Panc1 (cell line): ENCODE results near the gene PUS1. TPM values are rescaled to one million over a fixed set of nuclear protein-coding genes. Genes with fewer than 3 reads are reported as not detected.

Source experiments
- ATAC-seq: fragments of 200-7000 bp; cut with Tn5 transposase; 2 replicates; pipeline ENCODE4 v1.9.1; 2020; ENCODE audit warnings: mild to moderate bottlenecking, moderate library complexity
- BruUV-seq: library from RNA; stranded (reverse); fragments of 400-500 nt; replicated peaks from 2 replicates; lab custom pipeline; 2021; lab: Mats Ljungman, UMichigan
- CTCF ChIA-PET: fragments of 300-600 bp; sonication (Branson Sonifier 250); formaldehyde crosslinking; loops from one replicate; lab custom pipeline; 2022; ENCODE audit warnings: antibody characterized with exemption; lab: Charles Lee
- POLR2A ChIA-PET: fragments of 300-600 bp; sonication (Branson Sonifier 250); formaldehyde crosslinking; loops from one replicate; lab custom pipeline; 2022; ENCODE audit warnings: antibody characterized with exemption; lab: Charles Lee
- DNase-seq: peaks from one replicate; pipeline ENCODE4 v3.0.0-alpha.2; 2010; ENCODE audit warnings: low read depth, low spot score
- H3K27ac ChIP-seq: 2 replicates; pipeline ENCODE4 v1.5.1; 2011; ENCODE audit warnings: mild to moderate bottlenecking, low read length, inconsistent platforms
- H3K27me3 ChIP-seq: fragments of 200-500 bp; sonication (Bioruptor generic); 2 replicates; pipeline ENCODE4 v1.6.0; 2014; ENCODE audit warnings: low read length, inconsistent platforms; ENCODE audit not compliant: control insufficient read depth, insufficient read depth
- H3K36me3 ChIP-seq: fragments of 200-500 bp; sonication (Bioruptor generic); 2 replicates; pipeline ENCODE4 v1.5.1; 2014; ENCODE audit warnings: inconsistent platforms, mild to moderate bottlenecking, low read length, moderate library complexity; ENCODE audit not compliant: control insufficient read depth, insufficient read depth
- H3K4me1 ChIP-seq: 2 replicates; pipeline ENCODE4 v1.5.1; 2011; ENCODE audit warnings: inconsistent platforms, mild to moderate bottlenecking, low read length, moderate library complexity; ENCODE audit not compliant: control insufficient read depth, insufficient read depth
- H3K4me3 ChIP-seq, 2 experiments: 2 replicates each; pipeline ENCODE4 v1.5.1; 2011 to 2012; ENCODE audit warnings: low read depth in 2 of 2, low read length in 2 of 2, mild to moderate bottlenecking in 2 of 2, inconsistent platforms in 1 of 2, moderate library complexity in 1 of 2
- H3K9me3 ChIP-seq: fragments of 200-500 bp; sonication (Bioruptor generic); 2 replicates; pipeline ENCODE4 v1.5.1; 2014; ENCODE audit warnings: low read depth, mild to moderate bottlenecking, inconsistent platforms, low read length, moderate library complexity; ENCODE audit not compliant: control insufficient read depth, insufficient read depth
- POLR2AphosphoS5 ChIP-seq: IDR thresholded peaks from 2 replicates; pipeline ENCODE4 v1.6.1; 2012; ENCODE audit warnings: mild to moderate bottlenecking, low read depth, low read length, moderate library complexity
- REST ChIP-seq, 2 experiments: IDR thresholded peaks; 2 replicates each; pipeline ENCODE4 v1.6.1; 2011 to 2012; ENCODE audit warnings: low read depth in 2 of 2, control low read depth in 1 of 2, low read length in 1 of 2, mild to moderate bottlenecking in 1 of 2, moderate library complexity in 1 of 2; ENCODE audit not compliant: insufficient read depth in 1 of 2
- SIN3A ChIP-seq: IDR thresholded peaks from 2 replicates; pipeline ENCODE4 v1.6.1; 2012; ENCODE audit warnings: low read depth, mild to moderate bottlenecking, low read length, moderate library complexity, borderline replicate concordance; ENCODE audit not compliant: insufficient read depth
- TCF7L2 ChIP-seq: IDR thresholded peaks from 2 replicates; pipeline ENCODE4 v1.6.1; 2011; ENCODE audit warnings: mild to moderate bottlenecking, low read depth, low read length, inconsistent platforms
- in situ Hi-C: cut with HindIII; loops from 2 replicates; pipeline ENCODE4 v1.10.0; 2016; ENCODE audit warnings: low sequenced_read_pairs, low pct_unique_long_range_greater_than_20kb
- intact Hi-C: fragments of 100-400 bp; cut with micrococcal nuclease; formaldehyde crosslinking; loops from one replicate; pipeline ENCODE4 v1.10.0; 2022; ENCODE audit not compliant: unreplicated experiment
- total RNA-seq: library from RNA; stranded (reverse); gene quantifications from one replicate; pipeline ENCODE4 v1.2.1, GENCODE V29; 2021; ENCODE audit not compliant: unreplicated experiment
- TF ChIP-seq, protein P1 (sequence below): fragments of 450-650 bp; IDR thresholded peaks from 2 replicates; pipeline ENCODE4 v1.5.1; 2017; ENCODE audit warnings: mild to moderate bottlenecking

PUS1 gene
- total RNA-seq, 1 experiment from 2014 or later: 108 TPM

DNA sequence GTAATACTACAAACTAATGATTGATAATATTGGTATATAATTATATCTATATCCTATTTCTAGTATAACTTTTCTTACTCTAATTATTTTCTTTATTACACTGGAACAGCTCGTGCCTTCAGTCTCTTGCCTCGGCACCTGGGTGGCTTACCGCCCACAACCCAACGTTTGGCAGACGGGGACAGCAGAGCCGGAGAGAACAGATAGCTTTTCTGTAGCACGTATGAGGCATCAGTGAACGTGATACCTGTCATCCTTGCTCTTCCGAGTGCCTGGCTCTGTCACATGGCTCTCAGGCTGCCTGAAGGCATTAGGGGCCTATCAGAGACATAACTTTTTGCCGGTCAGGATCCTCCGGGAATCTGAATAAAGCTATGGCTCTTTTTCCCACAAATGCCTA, 5.5 kb downstream of the PUS1 start:
- in situ Hi-C loops (no loop called here), intact Hi-C loops (no loop called here)
- Histone ChIP-seq H3K9me3 (no peaks in the 10 kb centered on the region), H3K27ac (no peak overlapping the region), H3K4me3 (no peak overlapping the region), H3K36me3 (peaks cover 19% of the 10 kb centered on the region), H3K4me1 (no peaks in the 10 kb centered on the region), H3K27me3 (no peaks in the 10 kb centered on the region)
- CTCF ChIA-PET: no interaction called here
- ATAC-seq (no peak), DNase-seq (no peak)
- no TSS peak for BruUV-seq
- POLR2A ChIA-PET: no interaction called here
- no peak for TF ChIP-seq SIN3A
- no peak for TF ChIP-seq REST (IDR thresholded peaks at IDR 0.05; ENCODE audit: insufficient read depth in 1 of 2, low read depth in 2 of 2, low read length in 1 of 2)
- TF ChIP-seq TCF7L2: no peak
- TF ChIP-seq, protein P1, sequence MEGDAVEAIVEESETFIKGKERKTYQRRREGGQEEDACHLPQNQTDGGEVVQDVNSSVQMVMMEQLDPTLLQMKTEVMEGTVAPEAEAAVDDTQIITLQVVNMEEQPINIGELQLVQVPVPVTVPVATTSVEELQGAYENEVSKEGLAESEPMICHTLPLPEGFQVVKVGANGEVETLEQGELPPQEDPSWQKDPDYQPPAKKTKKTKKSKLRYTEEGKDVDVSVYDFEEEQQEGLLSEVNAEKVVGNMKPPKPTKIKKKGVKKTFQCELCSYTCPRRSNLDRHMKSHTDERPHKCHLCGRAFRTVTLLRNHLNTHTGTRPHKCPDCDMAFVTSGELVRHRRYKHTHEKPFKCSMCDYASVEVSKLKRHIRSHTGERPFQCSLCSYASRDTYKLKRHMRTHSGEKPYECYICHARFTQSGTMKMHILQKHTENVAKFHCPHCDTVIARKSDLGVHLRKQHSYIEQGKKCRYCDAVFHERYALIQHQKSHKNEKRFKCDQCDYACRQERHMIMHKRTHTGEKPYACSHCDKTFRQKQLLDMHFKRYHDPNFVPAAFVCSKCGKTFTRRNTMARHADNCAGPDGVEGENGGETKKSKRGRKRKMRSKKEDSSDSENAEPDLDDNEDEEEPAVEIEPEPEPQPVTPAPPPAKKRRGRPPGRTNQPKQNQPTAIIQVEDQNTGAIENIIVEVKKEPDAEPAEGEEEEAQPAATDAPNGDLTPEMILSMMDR: no peak
- TF ChIP-seq POLR2AphosphoS5: no peak

GRCh38 chr12:131938082-131938481, 9.0 kb downstream of the PUS1 start:
- no peak overlapping the region for H3K27ac ChIP-seq
- no TSS peak for BruUV-seq
- no peaks in the 10 kb centered on the region for H3K4me1 ChIP-seq
- 0 out of 2 replicates have a peak, but pooled peaks cover 6% of the 10 kb centered on the region for H3K36me3 ChIP-seq
- ChIA-PET CTCF (no interaction called here), POLR2A (no interaction called here)
- intact Hi-C loops: no loop called here
- H3K4me3 ChIP-seq: no peak overlapping the region
- TF ChIP-seq REST (IDR thresholded peaks at IDR 0.05; ENCODE audit: insufficient read depth in 1 of 2, low read depth in 2 of 2, low read length in 1 of 2) (no peak), POLR2AphosphoS5 (no peak; the same call in 1 of the 2 replicates), TCF7L2 (no peak), SIN3A (no peak)
- TF ChIP-seq, protein P1: no peak
- no peaks in the 10 kb centered on the region for H3K9me3 ChIP-seq
- DNase-seq: no peak
- H3K27me3 ChIP-seq: no peaks in the 10 kb centered on the region
- in situ Hi-C loops: no loop called here
- ATAC-seq: no peak
